Measurements from ENCODE around the gene UIMC1.

UIMC1 gene

DNA sequence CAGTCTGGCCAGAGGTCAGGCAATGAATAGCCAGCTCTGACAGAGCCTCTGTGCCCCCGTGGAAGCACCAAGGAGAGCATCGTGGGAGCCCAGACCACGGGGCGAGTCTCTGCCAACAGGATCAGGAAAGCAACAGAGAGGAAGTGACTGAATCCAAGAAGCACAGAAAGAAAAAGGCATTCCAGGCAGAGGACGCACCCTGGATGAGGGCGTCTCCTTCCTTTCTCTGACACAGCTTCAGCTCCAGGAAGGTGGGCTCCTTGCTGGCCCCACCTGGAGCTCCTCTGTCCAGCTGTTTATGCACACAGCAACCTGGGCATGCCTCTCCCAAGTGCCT, 124.0 kb downstream of the UIMC1 start:
- WGBS (ENCODE audit: insufficient coverage): 66% methylated on average over 6 of the region's 6 CpGs
- no peak overlapping the region for H3K4me3 ChIP-seq (ENCODE audit: control insufficient read depth in 1 of 7, extremely low read depth in 1 of 7, insufficient read depth in 4 of 7, low read depth in 2 of 7, low read length in 6 of 7)
- no peak for DNase-seq
- H3K27ac ChIP-seq (ENCODE audit: insufficient read depth in 1 of 2, low read depth in 1 of 2, low read length in 2 of 2, poor library complexity in 1 of 2, severe bottlenecking in 2 of 2): no peak overlapping the region
- H3K9me3 ChIP-seq (ENCODE audit: control extremely low read depth in 1 of 5, control insufficient read depth in 4 of 5, insufficient read depth in 2 of 5, low read depth in 1 of 5, low read length in 4 of 5): no peaks in the 10 kb centered on the region
- POLR2A ChIA-PET: no interaction called here
- CTCF ChIA-PET: interaction anchor here (0.5 kb wide), 1 partner anchor 65 kb away, joined by 3 read pairs; no protein-coding TSS in a partner anchor
- H3K27me3 ChIP-seq (replicated peaks in 2 of 5; ENCODE audit: control insufficient read depth in 4 of 5, insufficient read depth in 5 of 5, low read length in 4 of 5): peaks cover 0 to 22% (median 4%) of the 10 kb centered on the region in 5 experiments
- no peaks in the 10 kb centered on the region for H3K36me3 ChIP-seq (ENCODE audit: control insufficient read depth in 4 of 4, insufficient read depth in 4 of 4, low read length in 3 of 4)
- no peaks in the 10 kb centered on the region for H3K4me1 ChIP-seq (ENCODE audit: control extremely low read depth in 1 of 4, control insufficient read depth in 4 of 4, insufficient read depth in 4 of 4, low read length in 3 of 4)

DNA sequence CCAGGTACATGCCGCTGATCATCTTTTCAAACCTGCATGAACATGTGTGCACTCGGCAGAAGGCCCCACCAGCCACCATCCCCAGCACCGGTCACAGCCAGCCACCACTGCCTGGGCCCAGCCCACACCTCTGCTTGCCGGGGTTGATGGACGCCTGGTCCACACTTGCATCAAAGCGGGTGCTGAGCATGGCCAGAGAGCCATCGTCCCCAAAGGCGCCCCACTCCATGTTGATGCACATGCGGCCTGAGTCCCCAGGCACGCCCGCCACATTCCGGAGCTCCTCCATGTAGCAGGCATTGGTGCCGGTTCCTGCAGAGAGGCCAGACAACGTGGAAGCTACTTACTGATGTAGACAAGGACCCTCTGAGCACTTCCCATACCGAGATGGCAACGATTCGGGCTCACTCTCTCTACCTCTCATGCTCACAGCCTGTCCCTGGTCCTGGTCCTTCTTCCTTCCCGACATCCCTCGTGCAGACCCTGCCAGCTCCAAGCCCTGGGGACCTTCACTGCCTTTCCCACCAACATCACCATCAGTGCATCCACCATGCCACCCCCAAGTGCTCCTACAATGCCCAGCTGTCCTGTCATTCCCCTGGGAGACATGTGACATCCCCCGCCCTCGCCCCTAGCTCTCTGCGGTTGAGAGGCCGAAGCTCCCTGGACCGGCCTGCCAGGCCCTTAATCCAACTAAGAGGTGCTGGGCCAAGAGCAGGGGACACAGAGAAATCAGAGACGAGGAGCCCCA, 124.6 kb downstream of the UIMC1 start:
- H3K4me1 ChIP-seq (ENCODE audit: control extremely low read depth in 1 of 4, control insufficient read depth in 4 of 4, insufficient read depth in 4 of 4, low read length in 3 of 4): no peaks in the 10 kb centered on the region
- no peaks in the 10 kb centered on the region for H3K9me3 ChIP-seq (ENCODE audit: control extremely low read depth in 1 of 5, control insufficient read depth in 4 of 5, insufficient read depth in 2 of 5, low read depth in 1 of 5, low read length in 4 of 5)
- H3K4me3 ChIP-seq (ENCODE audit: control insufficient read depth in 1 of 7, extremely low read depth in 1 of 7, insufficient read depth in 4 of 7, low read depth in 2 of 7, low read length in 6 of 7): no peak overlapping the region
- WGBS (ENCODE audit: insufficient coverage): 97% methylated on average over 22 of the region's 25 CpGs
- H3K27me3 ChIP-seq (replicated peaks in 2 of 5; ENCODE audit: control insufficient read depth in 4 of 5, insufficient read depth in 5 of 5, low read length in 4 of 5): peaks cover 0 to 28% (median 4%) of the 10 kb centered on the region in 5 experiments
- no peak for DNase-seq
- CTCF ChIA-PET: no interaction called here
- no peak overlapping the region for H3K27ac ChIP-seq (ENCODE audit: insufficient read depth in 1 of 2, low read depth in 1 of 2, low read length in 2 of 2, poor library complexity in 1 of 2, severe bottlenecking in 2 of 2)
- POLR2A ChIA-PET: no interaction called here
- no peaks in the 10 kb centered on the region for H3K36me3 ChIP-seq (ENCODE audit: control insufficient read depth in 4 of 4, insufficient read depth in 4 of 4, low read length in 3 of 4)

- ChIA-PET CTCF (no interaction called here), POLR2A (no interaction called here)
- peaks cover 0 to 36% (median 4%) of the 10 kb centered on the region in 5 experiments for H3K27me3 ChIP-seq (replicated peaks in 2 of 5; ENCODE audit: control insufficient read depth in 4 of 5, insufficient read depth in 5 of 5, low read length in 4 of 5)
- H3K4me3 ChIP-seq (ENCODE audit: control insufficient read depth in 1 of 7, extremely low read depth in 1 of 7, insufficient read depth in 4 of 7, low read depth in 2 of 7, low read length in 6 of 7): no peak overlapping the region
- no peaks in the 10 kb centered on the region for H3K9me3 ChIP-seq (ENCODE audit: control extremely low read depth in 1 of 5, control insufficient read depth in 4 of 5, insufficient read depth in 2 of 5, low read depth in 1 of 5, low read length in 4 of 5)
- DNase-seq: no peak
- no peaks in the 10 kb centered on the region for H3K36me3 ChIP-seq (ENCODE audit: control insufficient read depth in 4 of 4, insufficient read depth in 4 of 4, low read length in 3 of 4)
- H3K4me1 ChIP-seq (ENCODE audit: control extremely low read depth in 1 of 4, control insufficient read depth in 4 of 4, insufficient read depth in 4 of 4, low read length in 3 of 4): peaks cover 0 to 7% (median 4%) of the 10 kb centered on the region in 4 experiments
- 99% methylated on average over 21 of the region's 28 CpGs for WGBS (ENCODE audit: insufficient coverage)
- H3K27ac ChIP-seq (ENCODE audit: insufficient read depth in 1 of 2, low read depth in 1 of 2, low read length in 2 of 2, poor library complexity in 1 of 2, severe bottlenecking in 2 of 2): no peak overlapping the region
Observed at GRCh38 chr5:176881021-176881749, 125.4 kb downstream of the UIMC1 start.

DNA sequence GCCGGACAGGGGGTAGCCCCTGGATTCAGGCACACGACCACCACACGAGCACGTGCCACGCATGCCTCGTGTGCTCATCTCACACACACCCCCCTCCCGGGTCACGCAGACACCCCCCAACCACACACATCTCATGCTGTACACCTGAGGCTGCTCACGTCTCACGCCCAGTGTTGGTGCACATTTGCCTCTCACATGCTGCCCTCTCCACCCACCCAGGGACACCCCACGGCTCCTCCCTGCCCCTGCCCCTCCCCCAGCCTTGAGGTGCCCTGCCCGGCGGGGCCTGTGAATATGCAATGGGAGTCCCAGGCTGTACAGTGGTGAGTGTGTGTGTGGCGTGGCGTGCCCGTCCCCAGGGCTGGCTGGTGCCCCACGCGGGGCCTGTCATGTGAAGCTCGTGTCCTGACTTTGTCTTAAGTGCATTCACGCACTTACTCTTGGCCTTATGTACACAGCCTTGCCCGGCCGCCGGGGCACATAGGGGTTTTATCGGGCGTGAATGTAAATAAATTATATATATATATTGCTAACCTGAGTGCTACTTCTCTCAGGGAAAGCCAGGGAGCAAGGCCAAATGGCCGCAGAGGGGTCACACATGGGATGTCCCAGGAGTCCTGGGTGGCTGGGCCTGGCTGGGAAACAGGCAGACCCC, 126.1 kb downstream of the UIMC1 start:
- ChIA-PET POLR2A (no interaction called here), CTCF (no interaction called here)
- no peak for DNase-seq
- Histone ChIP-seq H3K36me3 (ENCODE audit: control insufficient read depth in 4 of 4, insufficient read depth in 4 of 4, low read length in 3 of 4) (no peaks in the 10 kb centered on the region), H3K27me3 (replicated peaks in 2 of 5; ENCODE audit: control insufficient read depth in 4 of 5, insufficient read depth in 5 of 5, low read length in 4 of 5) (peaks cover 0 to 42% (median 5%) of the 10 kb centered on the region in 5 experiments), H3K4me1 (ENCODE audit: control extremely low read depth in 1 of 4, control insufficient read depth in 4 of 4, insufficient read depth in 4 of 4, low read length in 3 of 4) (peaks cover 0 to 14% (median 11%) of the 10 kb centered on the region in 4 experiments), H3K9me3 (ENCODE audit: control extremely low read depth in 1 of 5, control insufficient read depth in 4 of 5, insufficient read depth in 2 of 5, low read depth in 1 of 5, low read length in 4 of 5) (no peaks in the 10 kb centered on the region), H3K27ac (ENCODE audit: insufficient read depth in 1 of 2, low read depth in 1 of 2, low read length in 2 of 2, poor library complexity in 1 of 2, severe bottlenecking in 2 of 2) (no peak overlapping the region), H3K4me3 (ENCODE audit: control insufficient read depth in 1 of 7, extremely low read depth in 1 of 7, insufficient read depth in 4 of 7, low read depth in 2 of 7, low read length in 6 of 7) (no peak overlapping the region)
- WGBS (ENCODE audit: insufficient coverage): 98% methylated on average over 8 of the region's 26 CpGs

GRCh38 chr5:176879663-176880361, 126.8 kb downstream of the UIMC1 start:
- H3K27me3 ChIP-seq (replicated peaks in 2 of 5; ENCODE audit: control insufficient read depth in 4 of 5, insufficient read depth in 5 of 5, low read length in 4 of 5): peaks cover 0 to 49% (median 11%) of the 10 kb centered on the region in 5 experiments
- H3K4me3 ChIP-seq (ENCODE audit: control insufficient read depth in 1 of 7, extremely low read depth in 1 of 7, insufficient read depth in 4 of 7, low read depth in 2 of 7, low read length in 6 of 7): no peak overlapping the region
- no peaks in the 10 kb centered on the region for H3K36me3 ChIP-seq (ENCODE audit: control insufficient read depth in 4 of 4, insufficient read depth in 4 of 4, low read length in 3 of 4)
- no peak overlapping the region for H3K27ac ChIP-seq (ENCODE audit: insufficient read depth in 1 of 2, low read depth in 1 of 2, low read length in 2 of 2, poor library complexity in 1 of 2, severe bottlenecking in 2 of 2)
- H3K4me1 ChIP-seq (ENCODE audit: control extremely low read depth in 1 of 4, control insufficient read depth in 4 of 4, insufficient read depth in 4 of 4, low read length in 3 of 4): peaks cover 0 to 18% (median 13%) of the 10 kb centered on the region in 4 experiments
- ChIA-PET CTCF (no interaction called here), POLR2A (no interaction called here)
- 88% methylated on average over 21 of the region's 23 CpGs for WGBS (ENCODE audit: insufficient coverage)
- H3K9me3 ChIP-seq (ENCODE audit: control extremely low read depth in 1 of 5, control insufficient read depth in 4 of 5, insufficient read depth in 2 of 5, low read depth in 1 of 5, low read length in 4 of 5): no peaks in the 10 kb centered on the region
- DNase-seq: no peak

DNA sequence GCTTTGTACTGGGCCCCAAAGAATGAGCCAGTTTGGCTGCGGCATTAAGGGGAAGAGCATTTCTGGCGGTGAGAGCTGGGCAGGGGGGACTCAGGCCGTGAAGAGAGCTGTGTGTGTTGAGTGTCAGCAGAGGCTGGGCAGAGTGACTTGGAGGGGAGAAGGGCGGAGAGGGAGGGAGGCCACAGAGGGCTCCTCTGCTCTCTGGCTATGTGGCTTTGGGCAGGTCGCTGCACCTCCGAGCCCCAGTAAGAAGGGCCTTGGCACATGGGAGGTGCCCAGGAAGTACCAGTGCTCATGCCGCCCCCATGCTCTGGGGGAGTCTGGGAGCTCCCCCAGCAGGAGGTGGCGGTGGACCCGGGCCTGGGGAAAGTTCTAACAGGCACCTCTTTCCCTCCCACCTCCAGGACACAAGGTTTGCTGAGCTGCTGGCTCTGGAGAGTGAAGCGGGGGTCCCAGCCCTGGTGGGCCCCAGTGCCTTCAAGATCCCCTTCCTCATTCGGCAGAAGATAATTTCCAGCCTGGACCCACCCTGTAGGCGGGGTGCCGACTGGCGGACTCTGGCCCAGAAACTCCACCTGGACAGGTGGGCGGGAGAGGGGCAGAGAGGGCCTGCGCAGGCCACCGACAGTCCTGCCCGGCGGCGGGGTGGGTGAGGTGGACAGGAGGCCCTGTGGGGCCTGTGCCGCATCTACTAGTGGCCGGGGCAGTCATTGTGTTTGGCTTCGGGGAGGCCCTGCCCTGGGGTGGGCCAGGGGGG, 127.5 kb downstream of the UIMC1 start:
- POLR2A ChIA-PET: no interaction called here
- H3K36me3 ChIP-seq (ENCODE audit: control insufficient read depth in 4 of 4, insufficient read depth in 4 of 4, low read length in 3 of 4): no peaks in the 10 kb centered on the region
- CTCF ChIA-PET: no interaction called here

More for the DNA sequence above, 127.5 kb downstream of the UIMC1 start:
- 93% methylated on average over 19 of the region's 23 CpGs for WGBS (ENCODE audit: insufficient coverage)
- no peak overlapping the region for H3K27ac ChIP-seq (ENCODE audit: insufficient read depth in 1 of 2, low read depth in 1 of 2, low read length in 2 of 2, poor library complexity in 1 of 2, severe bottlenecking in 2 of 2)
- DNase-seq: no peak
- peaks cover 0 to 55% (median 12%) of the 10 kb centered on the region in 5 experiments for H3K27me3 ChIP-seq (replicated peaks in 2 of 5; ENCODE audit: control insufficient read depth in 4 of 5, insufficient read depth in 5 of 5, low read length in 4 of 5)
- no peak overlapping the region for H3K4me3 ChIP-seq (ENCODE audit: control insufficient read depth in 1 of 7, extremely low read depth in 1 of 7, insufficient read depth in 4 of 7, low read depth in 2 of 7, low read length in 6 of 7)
- no peaks in the 10 kb centered on the region for H3K9me3 ChIP-seq (ENCODE audit: control extremely low read depth in 1 of 5, control insufficient read depth in 4 of 5, insufficient read depth in 2 of 5, low read depth in 1 of 5, low read length in 4 of 5)
- peaks cover 0 to 18% (median 13%) of the 10 kb centered on the region in 4 experiments for H3K4me1 ChIP-seq (ENCODE audit: control extremely low read depth in 1 of 4, control insufficient read depth in 4 of 4, insufficient read depth in 4 of 4, low read length in 3 of 4)
